HepG2 (cell line): Measurements from ENCODE around the gene STX7. TPM values are rescaled to one million over a fixed set of nuclear protein-coding genes. Genes with fewer than 3 reads are reported as not detected.
"Not testable (repeated sequence)": the region's sequence is repeated elsewhere in the genome, so short reads cannot be mapped to it uniquely, and the experiment has no call there.

ENCODE experiments used
- AHDC1 ChIP-seq: sonication (generic); formaldehyde crosslinking; IDR thresholded peaks from 2 replicates; pipeline ENCODE4 v1.5.1; 2020; ENCODE audit warnings: mild to moderate bottlenecking, missing genetic modification reagents, borderline replicate concordance
- BCL6 ChIP-seq: IDR thresholded peaks from 2 replicates; pipeline ENCODE4 v1.6.1; 2016; ENCODE audit warnings: missing genetic modification reagents, missing compliant biosample characterization
- ELF3 ChIP-seq: IDR thresholded peaks from 2 replicates; pipeline ENCODE4 v1.6.1; 2016; ENCODE audit warnings: missing genetic modification reagents, missing compliant biosample characterization
- EP300 ChIP-seq, 3 experiments: sonication (generic) in 1 of 3; formaldehyde crosslinking in 1 of 3; IDR thresholded peaks; 2 replicates each; pipeline versions ENCODE4 v1.5.1 to v1.6.1; 2011 to 2020; ENCODE audit warnings: low read depth in 2 of 3, low read length in 2 of 3, borderline replicate concordance in 1 of 3, improper control_type of control experiment in 1 of 3, mild to moderate bottlenecking in 1 of 3, missing genetic modification reagents in 1 of 3, moderate library complexity in 1 of 3
- FOXJ3 ChIP-seq: sonication (generic); formaldehyde crosslinking; IDR thresholded peaks from 2 replicates; pipeline ENCODE4 v1.4.0; 2020; ENCODE audit warnings: missing genetic modification reagents, mild to moderate bottlenecking, borderline replicate concordance
- GFI1 ChIP-seq: sonication (generic); formaldehyde crosslinking; IDR thresholded peaks from 2 replicates; pipeline ENCODE4 v1.5.0; 2020; ENCODE audit warnings: missing genetic modification reagents, mild to moderate bottlenecking, borderline replicate concordance
- HNF4A ChIP-seq: sonication (generic); formaldehyde crosslinking; IDR thresholded peaks from 2 replicates; pipeline ENCODE4 v1.4.0; 2020; ENCODE audit warnings: missing genetic modification reagents
- ISL2 ChIP-seq: sonication (generic); formaldehyde crosslinking; IDR thresholded peaks from 2 replicates; pipeline ENCODE4 v1.5.0; 2020; ENCODE audit warnings: missing genetic modification reagents
- MED1 ChIP-seq: sonication (generic); formaldehyde crosslinking; IDR thresholded peaks from 2 replicates; pipeline ENCODE4 v1.4.0; 2020; ENCODE audit warnings: missing genetic modification reagents
- NCOA2 ChIP-seq: sonication (generic); formaldehyde crosslinking; IDR thresholded peaks from 2 replicates; pipeline ENCODE4 v1.8.0; 2022; ENCODE audit warnings: inconsistent platforms
- NR2F6 ChIP-seq, 2 experiments: IDR thresholded peaks; 2 replicates each; pipeline ENCODE4 v1.6.1; 2016; ENCODE audit warnings: antibody characterized with exemption in 1 of 2, mild to moderate bottlenecking in 1 of 2
- POGZ ChIP-seq: sonication (generic); formaldehyde crosslinking; IDR thresholded peaks from 2 replicates; pipeline ENCODE4 v1.4.0; 2020; ENCODE audit warnings: mild to moderate bottlenecking, missing genetic modification reagents
- PPARG ChIP-seq: conservative IDR thresholded peaks from 2 replicates; pipeline ENCODE4 v1.6.1; 2016; ENCODE audit warnings: missing biosample characterization, missing genetic modification reagents
- SALL2 ChIP-seq: sonication (generic); formaldehyde crosslinking; IDR thresholded peaks from 2 replicates; pipeline ENCODE4 v1.8.1; 2023; ENCODE audit warnings: mild to moderate bottlenecking, missing genetic modification reagents, inconsistent platforms
- TFE3 ChIP-seq: IDR thresholded peaks from 2 replicates; pipeline ENCODE4 v1.6.1; 2016
- ZNF503 ChIP-seq: sonication (generic); formaldehyde crosslinking; IDR thresholded peaks from 2 replicates; pipeline ENCODE4 v1.4.0; 2020; ENCODE audit warnings: missing genetic modification reagents
- polyA plus RNA-seq, 8 experiments: library from polyadenylated mRNA; depleted of rRNA in 3 of 8; stranded (reverse) in 7 of 8; unstranded in 1 of 8; fragments of >200 nt; fragmentation: Illumina TruSeq in 4 of 8; extraction: Trizol in 4 of 8; gene quantifications; 2 replicates each; pipeline versions ENCODE4 v1.2.1 to v1.2.3, GENCODE V29; 2011 to 2016; ENCODE audit warnings: low read depth in 4 of 8, missing spikeins in 1 of 8, mixed read lengths in 1 of 8; ENCODE audit not compliant: insufficient read depth in 1 of 8
- total RNA-seq, 5 experiments: library from RNA; depleted of rRNA; stranded (reverse); fragments of >200 nt; fragmentation: Illumina TruSeq; extraction: Trizol; gene quantifications; 2 replicates each; pipeline ENCODE4 v1.2.3, GENCODE V29; 2016; ENCODE audit warnings: low read depth in 1 of 5

STX7 gene
- total and polyA plus RNA-seq, 2 of the 13 experiments (the other 11 are each of a cell fraction or from before 2014, with no cell fraction given): 28.0 to 34.7 TPM

GRCh38 chr6:132534546-132534945, 21.6 kb upstream of the STX7 start (continued):
- TF ChIP-seq NR2F6 (IDR thresholded peaks at IDR 0.05) (peak; percentile 82), NR2F6 (CRISPR knock-in tag; IDR thresholded peaks at IDR 0.05) (peak; percentile 29; the same call in 1 of the 2 replicates), GFI1 (CRISPR knock-in tag) (peak; percentile 44; the same call in 1 of the 2 replicates), ZNF503 (CRISPR knock-in tag) (peak; percentile 41; the same call in 1 of the 2 replicates), AHDC1 (CRISPR knock-in tag) (peak; percentile 57; the same call in 1 of the 2 replicates), TFE3 (CRISPR knock-in tag) (0 out of 2 replicates have a peak, but pooled peaks have one; percentile 56), POGZ (CRISPR knock-in tag) (peak; percentile 60; the same call in 1 of the 2 replicates), FOXJ3 (CRISPR knock-in tag) (peak; percentile 54; the same call in 1 of the 2 replicates), HNF4A (CRISPR knock-in tag) (peak; percentile 73), BCL6 (peak; percentile 98), ISL2 (CRISPR knock-in tag) (peak; percentile 67; the same call in 1 of the 2 replicates), EP300 (IDR thresholded peaks at IDR 0.05; ENCODE audit: low read depth in 2 of 2, low read length in 2 of 2) (peak in 1 of 2 experiments; percentile 54; a peak in 2 of 4 replicates), NCOA2 (0 out of 2 replicates have a peak, but pooled peaks have one; percentile 31), PPARG (CRISPR knock-in tag) (peak; percentile 66; the same call in 1 of the 2 replicates), MED1 (peak; percentile 47), SALL2 (CRISPR knock-in tag) (0 out of 2 replicates have a peak, but pooled peaks have one; percentile 27), ELF3 (0 out of 2 replicates have a peak, but pooled peaks have one; percentile 19)
- not testable (repeated sequence) for TF ChIP-seq EP300 (CRISPR knock-in tag; IDR thresholded peaks at IDR 0.05; ENCODE audit: borderline replicate concordance)
